GM19099 (cell line): ENCODE data around the gene FHL2.

ENCODE experiments used
- POLR2A ChIP-seq: IDR thresholded peaks from 3 replicates; pipeline ENCODE4 v1.6.1; 2011; ENCODE audit warnings: low read depth; ENCODE audit not compliant: insufficient read length; ENCODE audit errors: extremely low read depth

FHL2 gene

DNA sequence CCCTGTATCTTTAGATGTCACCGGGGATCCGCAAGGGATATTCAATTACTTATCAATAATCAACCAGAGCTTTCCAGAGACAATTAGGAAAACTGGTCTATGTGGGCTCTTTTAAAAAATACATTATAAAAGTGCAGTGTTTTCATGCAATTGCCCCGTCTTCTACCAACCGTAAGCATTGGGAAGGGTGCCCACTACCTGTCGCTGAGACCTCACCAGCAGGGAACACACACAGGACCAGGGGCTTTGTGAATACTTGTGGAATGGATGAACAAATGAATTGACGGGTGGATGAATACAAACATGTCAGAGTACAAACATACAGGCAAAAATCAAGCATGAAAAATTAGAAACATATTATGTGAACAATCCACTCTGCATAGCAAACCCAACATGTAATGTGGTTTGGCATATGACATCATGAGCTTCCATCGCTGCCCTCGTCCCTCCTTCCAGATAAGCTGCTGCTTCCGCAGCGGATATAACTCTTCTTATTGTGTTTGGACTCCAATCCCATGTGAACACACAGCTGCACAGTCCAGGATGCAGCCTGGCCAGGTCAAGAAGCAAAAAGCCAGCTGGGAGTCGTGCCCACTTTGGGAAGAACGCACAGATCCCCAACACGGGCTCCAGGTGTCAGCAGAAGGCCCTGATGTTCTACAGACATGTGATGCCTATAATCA lies 5.3 kb downstream of the FHL2 start:
- no peak for TF ChIP-seq POLR2A

DNA sequence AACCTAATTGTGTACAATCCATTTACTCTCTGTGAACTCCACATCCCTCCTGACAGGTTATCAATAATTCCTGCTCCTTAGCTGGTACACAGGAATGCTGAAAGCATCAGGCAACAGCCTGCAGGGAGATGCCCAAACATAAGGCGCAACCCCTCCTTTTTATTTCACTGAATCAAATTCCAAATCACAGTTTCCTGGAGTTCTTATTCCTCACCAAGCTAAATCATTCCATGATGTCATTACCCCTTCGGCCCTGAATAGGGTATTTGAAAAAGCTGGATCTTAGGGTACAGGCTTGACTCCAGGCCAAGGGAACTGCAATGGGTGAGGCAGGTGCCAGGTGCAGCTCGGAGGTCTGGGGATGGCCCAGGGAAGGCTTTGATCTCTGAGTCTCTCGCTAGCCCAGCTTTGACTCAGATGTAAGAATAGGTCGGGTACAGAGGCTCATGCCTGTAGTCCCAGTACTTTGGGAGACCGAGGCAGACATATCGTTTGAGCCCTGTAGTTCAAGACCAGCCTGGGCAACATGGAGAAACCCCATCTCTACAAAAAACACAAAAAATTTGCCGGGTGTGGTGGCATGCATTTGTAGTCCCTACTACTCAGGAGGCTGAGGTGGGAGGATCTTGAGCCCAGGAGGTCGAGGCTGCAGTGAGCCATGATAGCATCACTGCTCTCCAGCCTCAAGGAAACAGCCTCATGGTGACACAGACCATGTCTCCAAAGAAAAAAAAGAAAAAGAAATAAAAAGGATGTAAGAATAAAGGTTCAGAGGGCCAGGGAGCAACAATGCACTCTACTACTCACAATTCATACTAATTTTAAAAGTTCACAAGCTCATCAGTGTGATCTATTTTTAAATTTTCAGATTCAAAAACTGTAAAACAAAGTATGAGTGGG lies 6.8 kb downstream of the FHL2 start:
- TF ChIP-seq POLR2A, result no peak

DNA sequence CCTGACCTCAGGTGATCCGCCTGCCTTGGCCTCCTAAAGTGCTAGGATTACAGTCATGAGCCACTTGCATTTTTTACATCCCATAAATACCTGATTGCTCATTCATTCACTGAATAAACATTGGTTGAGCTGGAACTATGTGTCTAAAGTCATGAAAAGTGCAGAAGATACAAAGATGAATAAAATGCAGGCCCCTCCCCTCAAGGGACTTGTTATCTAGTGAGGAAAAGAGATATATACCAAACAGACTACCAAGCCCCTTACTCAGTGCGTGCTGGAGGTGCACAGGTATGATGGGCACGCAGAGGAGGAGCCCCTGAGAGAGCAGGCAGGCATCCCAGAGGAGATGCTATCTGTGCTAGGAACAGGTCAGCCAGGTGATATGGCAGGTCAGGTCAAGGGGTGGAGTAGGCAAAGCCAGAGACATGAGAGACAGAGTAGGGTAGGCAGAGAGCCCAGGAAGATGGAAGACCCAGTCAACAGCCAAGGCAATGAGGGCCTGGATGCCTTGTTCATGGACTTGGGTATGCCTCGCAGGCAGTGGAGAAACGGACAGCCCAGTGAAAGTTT lies 7.7 kb downstream of the FHL2 start:
- TF ChIP-seq POLR2A, result no peak

DNA sequence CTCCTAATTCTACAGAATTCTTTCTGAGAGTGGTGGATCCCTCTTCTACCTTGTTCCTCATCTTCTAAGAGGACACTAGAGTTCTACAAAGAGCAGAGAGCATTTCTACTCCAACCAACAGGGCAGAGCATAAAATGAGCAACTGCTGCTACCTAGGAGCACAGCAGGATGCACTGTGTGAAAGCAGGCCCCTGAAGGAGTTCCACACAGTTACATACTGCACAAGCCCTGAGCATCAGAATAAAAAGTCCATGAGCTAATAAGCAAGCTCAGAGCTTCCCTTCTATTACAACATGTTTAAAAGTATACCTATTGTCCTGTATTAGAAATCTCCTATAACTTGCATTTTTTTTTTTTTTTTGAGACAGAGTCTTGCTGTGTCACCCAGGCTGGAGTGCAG lies 8.4 kb downstream of the FHL2 start:
- no peak for TF ChIP-seq POLR2A

DNA sequence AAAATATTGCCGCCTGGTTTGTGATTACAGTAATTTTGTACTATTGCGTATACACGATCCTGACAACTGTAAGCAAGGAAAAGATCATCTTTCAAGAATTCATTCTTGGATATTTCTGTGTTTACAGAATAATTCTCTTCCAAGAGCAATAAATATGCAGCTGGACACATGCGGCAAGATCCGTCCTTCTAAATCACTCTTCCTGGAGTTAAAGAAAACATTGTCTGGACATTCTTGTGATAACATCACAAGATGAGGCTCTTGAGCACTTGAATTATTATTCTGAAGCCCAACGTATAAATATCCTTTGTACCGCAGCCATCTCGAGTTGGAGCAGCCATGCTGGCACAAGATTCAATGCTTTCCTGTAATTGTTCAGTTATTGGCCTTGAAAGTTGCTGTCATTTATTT lies 9.9 kb downstream of the FHL2 start:
- TF ChIP-seq POLR2A, result no peak

DNA sequence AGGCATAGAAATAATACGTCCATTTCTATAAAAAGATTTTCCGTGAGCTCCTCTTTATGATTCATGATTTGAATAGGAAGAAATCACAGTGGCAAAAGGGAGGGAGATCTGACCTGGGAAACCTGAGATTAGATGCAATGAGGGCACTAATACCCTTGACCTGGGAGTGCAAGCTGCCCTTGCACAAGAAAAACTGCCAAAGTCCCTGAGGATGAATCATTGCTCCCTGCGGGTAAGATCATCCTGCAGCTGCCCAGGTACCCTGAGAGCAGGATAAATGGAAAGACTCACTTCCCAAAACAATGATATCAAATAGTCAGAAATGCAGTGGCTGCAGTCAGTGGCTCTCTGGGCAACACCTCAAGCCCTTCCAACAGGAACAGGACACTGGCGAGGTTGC lies 11.6 kb downstream of the FHL2 start:
- no peak for TF ChIP-seq POLR2A

DNA sequence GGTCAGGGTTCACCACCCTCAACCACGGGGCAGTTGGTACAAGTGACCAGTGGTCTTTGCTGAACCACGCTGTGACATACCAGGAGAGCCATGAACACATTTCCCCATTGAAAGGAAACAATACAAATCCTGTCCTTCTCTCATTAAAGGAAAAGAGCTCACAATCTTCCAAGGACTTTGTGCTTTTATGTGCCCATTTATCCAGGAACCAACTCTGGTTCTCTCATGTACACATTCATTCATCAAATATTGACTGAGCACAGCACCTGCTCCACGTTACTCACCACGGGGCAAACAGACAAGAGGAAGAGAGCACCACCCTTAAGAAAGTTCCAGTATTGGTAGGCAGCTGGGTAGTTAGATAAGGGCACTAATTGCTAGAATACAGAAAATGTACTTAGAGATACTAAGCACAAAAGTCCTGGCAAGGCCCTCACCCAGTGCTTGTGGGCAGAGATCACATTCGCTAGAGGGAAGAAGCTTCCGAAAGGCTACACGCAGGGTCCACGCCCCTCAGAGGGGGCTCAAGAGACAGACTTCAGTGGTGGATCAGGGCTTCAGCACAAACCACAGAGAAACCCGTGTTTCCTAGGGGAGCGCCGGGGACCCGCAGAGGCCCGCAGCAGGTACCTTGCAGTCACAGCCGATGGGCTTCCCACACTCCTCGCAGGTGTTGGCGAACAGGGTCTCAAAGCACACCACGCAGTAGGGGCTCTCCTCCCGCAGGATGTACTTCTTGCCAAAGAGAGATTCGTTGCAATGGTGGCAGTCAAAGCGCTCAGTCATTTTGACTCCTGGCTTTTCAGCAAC lies 12.9 kb downstream of the FHL2 start:
- TF ChIP-seq POLR2A, result no peak

DNA sequence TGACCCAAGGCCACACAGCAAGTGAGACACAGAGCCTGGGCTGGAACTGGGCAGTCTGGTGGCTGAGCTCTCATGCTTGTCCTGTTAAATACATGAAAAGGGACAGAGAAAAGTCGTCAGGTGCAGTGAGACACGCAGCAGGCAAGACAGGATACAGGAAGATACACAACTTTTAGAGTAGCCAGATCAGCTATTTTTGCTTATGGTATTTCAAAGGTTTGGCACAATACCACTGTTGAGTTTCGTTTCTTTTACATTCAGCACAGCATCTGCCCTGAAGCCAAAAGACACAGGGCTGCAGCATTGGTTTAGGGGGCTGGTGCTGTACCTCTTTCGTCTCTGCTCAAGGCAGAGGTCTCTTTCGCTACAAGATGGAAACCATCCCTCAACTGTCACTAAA lies 14.0 kb downstream of the FHL2 start:
- TF ChIP-seq POLR2A, result no peak

DNA sequence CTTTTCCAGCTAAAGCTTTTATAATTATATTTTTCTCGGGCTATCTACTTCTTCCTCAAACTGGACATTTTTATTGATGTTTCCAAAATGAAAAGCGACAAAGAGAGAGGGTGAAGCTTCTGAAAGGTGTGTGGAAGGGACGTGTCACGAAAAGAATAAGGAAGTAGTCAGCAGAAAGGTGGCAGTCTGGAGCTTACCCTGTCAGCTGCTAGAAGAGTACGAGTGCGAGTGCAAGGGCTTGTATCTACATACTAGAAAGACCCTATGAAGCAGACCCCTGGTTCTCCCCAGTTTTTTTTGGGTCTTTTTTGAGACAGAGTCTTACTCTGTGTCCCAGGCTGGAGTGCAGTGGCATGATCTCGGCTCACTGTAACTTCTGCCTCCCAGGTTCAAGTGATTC lies 14.6 kb downstream of the FHL2 start:
- TF ChIP-seq POLR2A, result no peak

DNA sequence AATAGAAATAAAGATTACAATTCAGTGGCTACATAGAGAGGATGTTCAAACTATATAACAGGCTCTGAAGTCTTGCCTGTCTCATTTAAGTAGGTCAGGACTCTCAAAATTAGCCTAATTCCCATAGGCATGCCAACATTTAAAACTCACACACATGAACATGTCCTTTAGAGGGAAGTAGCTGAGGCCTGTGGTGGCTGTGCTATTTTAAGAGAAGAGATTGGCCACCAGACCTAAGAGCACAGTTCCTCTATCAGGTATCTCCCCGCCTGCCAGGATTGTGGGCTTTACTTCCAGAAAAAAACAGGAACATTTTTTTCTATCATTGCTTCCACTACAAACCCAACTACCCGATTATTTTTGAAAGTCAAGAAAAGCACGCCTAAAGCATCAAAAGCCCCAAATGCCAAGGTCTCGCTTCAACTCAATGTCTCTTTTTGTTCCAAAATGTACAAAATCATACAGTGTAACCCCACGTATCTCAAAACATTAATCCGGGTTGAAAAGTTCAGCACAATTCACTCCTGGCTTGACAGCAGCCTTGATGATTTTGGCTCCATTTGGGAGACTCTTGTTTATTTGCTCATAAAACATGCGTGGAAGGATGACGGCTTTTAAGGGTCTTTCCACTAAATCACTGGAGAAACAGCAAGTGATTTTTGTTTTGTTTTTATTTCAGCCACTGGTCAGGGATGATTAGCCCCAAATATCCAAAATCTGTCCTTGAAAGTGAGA lies 15.3 kb downstream of the FHL2 start:
- no peak for TF ChIP-seq POLR2A

DNA sequence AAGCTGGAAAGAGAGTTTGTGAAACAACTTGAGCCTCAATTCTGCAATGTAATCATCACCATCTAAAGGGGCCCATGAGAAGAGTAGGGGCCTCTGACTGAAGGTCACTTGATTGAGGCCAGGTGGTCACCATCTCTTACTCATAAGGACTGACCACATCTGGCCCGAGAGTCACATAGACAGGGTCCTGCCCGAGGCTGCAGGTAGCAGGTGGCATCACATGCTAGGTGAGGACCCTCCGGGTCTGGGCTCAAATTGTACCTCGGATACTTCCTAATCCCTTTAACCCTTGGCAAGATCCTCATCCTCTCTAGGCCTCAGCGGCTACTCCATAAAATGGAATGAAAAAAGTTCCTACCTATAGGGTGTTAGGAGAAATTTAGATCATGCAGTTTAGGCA lies 16.7 kb downstream of the FHL2 start:
- TF ChIP-seq POLR2A, result no peak

DNA sequence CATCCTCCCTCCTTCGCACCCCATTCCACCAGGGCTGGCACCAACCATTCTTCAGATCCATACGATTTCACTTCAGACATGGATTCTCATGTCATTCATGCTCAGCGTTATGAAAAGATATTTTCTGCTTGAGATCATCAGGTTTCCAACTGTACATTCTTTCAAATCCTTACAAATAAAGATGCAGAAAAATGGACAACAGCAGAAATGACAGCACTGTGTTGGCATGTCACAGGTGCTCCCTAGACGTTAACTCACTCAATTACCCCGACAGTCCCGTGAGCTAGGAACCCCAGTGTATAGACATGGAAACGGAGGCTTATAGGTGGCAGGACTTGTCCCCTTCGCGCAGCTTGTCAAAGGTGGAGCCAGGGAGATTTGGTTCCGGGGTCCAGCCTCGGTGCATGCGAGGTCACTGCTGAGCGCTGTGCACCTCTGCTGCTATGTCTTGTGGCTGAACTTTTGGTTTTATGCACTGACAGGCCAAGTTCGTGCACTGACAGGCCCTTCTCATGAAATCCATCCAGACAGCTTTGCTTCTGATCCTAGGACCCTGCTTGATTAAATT lies 17.7 kb downstream of the FHL2 start:
- no peak for TF ChIP-seq POLR2A

DNA sequence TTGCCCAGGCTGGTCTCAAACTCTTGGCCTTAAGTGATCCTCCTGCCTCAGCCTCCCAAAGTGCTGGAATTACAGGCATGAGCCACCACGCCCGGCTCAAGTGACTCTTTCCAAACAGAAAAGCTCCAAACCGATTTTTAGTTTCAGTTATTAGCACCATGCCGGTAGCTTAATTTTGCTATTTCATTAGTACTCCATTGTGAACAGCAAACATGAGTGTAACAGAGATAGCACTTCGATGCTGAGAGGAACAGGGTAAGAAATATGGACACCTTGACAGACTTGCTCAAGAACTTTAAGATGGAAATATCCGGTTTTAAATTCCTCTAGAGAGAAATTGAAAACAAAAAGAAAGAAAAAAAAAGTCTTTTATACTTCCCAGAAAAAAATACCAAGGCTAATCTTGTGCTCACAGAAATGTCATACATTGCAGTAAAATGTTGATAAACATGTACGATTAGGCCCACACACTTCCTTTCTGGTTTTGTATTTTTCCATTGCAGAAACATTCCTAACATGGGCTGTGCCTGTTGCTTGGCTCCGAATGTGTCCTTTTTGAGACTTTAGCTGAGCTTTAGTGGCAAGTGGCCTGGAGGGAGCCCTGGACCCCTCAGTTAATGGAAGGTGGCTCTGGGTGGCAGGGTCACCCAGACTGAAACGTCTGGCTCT lies 18.3 kb downstream of the FHL2 start:
- TF ChIP-seq POLR2A, result no peak
